Activated T-helper 1 cell treated with anti-CD3 and anti-CD28 coated beads, Interleukin-2, amount 50 U/mL, for 16 hours (primary cell): ENCODE results near the gene KCNH1.

Experiments
- DNase-seq, 2 donors: peaks; one replicate each; pipeline ENCODE4 v3.0.0-alpha.2; 2020; ENCODE audit warnings: low read depth in 1 of 2, low spot score in 1 of 2

Gene KCNH1

DNA sequence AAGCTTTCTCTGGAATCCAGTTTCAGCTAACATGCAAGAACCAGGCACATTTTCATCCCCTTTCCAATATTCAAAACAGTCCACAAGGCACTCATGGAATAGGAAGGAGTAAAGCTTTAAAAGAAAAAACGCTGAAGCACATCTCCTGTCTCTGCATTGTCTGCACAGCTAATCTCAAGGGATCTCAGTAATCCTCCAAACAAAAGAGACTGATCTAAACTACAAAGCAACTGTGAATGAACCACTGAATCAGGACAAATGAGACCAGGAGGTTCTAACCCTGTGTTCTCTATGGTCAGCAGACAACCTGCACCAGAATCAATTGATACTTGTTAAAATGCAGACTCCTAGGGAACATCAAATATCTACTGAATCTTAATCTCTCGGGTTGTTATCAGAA lies 406.2 kb downstream of the KCNH1 start:
- no peak for DNase-seq

DNA sequence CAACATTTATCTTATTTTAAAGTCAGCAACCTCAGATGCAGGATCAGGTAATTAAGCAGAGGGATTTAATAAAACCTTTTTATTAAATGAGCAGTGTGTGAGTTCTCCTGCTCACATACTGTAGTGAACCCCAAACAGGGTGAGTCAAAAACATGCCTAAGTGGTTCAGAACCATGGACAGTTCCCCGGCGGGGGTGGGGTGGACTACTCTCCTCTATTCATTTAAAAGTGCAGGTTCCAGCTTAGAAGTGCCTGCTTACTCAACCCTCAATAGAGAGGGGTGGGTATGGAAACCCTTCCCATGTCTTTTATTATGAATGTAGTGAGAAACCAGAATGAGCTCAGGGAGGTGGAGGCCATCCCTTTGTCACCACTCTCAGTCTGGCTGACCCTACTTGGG lies 407.3 kb downstream of the KCNH1 start:
- no peak for DNase-seq

- DNase-seq, result no peak
Measured at GRCh38 chr1:210724768-210725167, 409.2 kb downstream of the KCNH1 start.

DNA sequence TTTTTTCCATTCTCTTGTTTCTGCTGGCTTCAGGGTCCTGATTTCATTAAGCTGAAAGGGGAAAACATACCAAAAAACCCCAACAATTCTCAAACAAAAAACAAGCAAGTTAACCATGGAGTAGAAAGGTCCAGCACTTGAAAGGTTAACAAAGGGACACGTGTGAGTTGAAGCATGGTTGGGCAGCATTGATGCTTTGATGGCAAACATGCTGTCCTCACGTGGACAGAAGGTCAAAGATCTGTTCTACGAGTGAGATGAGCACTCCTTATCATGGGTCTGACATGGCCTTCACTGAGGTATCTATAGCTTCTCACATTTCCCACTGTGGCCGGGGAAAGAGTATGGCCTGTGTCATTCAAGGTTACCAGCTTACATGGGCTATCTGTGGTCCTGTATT lies 410.3 kb downstream of the KCNH1 start:
- no peak for DNase-seq

DNA sequence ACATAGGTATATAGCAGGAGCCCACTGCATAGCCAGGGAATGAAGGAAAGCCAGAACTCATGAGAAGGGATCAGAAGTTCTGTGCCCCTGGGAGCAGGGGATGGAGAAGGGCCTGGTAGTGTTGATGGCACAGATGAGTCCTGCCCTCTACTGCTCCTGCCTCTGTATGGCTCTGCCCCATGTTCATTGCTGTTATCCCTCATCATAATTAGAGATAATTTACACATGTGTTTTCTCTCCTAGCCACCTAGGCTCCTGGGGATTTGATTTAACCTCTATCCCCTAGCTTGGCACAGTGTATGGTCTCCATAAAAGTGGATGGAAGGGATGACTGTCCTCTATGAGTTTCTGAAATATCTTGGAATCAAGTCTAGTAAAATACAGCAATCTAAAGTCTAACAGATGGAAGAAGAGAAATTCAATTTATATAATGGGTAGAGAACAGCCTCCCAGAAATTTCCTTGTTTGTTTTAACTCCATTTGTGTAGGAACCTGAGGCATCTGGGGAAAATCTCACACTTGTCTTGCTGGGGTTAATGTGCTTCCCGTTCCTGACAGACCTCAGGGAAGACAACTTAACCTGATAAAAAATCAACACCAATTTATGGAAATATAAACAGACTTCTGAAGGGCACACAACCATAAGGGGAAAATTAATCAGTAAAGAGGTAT lies 411.4 kb downstream of the KCNH1 start:
- DNase-seq, result no peak

DNA sequence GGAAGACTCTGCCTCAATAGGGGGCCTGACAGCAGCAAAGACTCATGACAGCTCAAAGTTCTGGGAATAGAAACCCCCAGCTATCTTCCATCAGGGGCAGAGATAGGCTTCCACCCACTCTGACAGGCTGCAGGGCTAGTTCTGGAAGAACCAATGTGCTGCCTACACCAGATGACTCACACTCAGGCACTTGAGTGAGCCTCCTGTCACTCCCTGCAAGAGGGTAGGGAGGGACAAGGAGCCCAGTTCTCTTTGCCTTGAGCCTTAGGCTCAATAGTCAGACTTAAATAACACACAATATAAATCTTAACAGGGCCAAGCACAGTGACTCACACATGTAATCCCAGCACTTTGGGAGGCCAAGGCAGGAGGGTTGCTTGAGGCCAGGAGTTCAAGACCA lies 418.9 kb downstream of the KCNH1 start:
- no peak for DNase-seq

DNA sequence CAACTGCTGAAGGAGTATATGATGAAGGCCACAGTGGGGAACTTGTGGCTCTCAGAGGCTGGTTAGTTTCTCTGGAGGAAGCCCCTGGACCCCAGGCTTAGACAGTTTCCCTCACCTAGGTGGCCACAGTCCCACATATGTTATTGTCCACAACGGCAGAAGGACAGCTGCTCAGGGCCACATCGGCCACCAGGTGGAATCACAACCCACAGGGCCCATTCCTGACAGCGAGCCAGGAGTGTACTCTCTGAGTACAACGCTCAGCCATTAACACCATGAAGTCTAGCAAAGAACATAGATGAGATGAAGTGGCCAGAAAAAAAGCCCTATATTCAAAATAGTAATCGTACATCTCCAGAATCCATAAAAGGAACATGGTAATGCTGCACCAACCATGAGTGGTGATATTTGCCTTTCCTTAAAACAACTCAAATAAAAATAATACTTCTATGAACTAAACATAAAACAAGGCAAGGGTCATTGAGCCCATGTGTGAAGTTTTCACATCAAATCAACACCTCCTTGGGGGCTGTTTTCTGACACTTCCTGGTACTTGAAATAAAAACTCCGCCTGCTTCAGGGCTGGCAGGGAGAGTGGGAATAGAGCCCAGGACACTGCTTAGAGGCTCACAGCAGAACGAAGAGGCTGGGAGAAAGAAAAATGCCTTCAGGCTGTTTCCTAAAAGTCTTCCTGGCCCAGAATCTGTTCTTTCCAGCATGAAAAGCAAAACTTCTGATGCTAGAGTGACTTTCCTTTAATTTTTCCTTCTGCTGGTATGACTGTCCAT lies 421.9 kb downstream of the KCNH1 start:
- DNase-seq, result no peak

- DNase-seq, result no peak
Measured at GRCh38 chr1:210709701-210710100, 424.2 kb downstream of the KCNH1 start.

DNA sequence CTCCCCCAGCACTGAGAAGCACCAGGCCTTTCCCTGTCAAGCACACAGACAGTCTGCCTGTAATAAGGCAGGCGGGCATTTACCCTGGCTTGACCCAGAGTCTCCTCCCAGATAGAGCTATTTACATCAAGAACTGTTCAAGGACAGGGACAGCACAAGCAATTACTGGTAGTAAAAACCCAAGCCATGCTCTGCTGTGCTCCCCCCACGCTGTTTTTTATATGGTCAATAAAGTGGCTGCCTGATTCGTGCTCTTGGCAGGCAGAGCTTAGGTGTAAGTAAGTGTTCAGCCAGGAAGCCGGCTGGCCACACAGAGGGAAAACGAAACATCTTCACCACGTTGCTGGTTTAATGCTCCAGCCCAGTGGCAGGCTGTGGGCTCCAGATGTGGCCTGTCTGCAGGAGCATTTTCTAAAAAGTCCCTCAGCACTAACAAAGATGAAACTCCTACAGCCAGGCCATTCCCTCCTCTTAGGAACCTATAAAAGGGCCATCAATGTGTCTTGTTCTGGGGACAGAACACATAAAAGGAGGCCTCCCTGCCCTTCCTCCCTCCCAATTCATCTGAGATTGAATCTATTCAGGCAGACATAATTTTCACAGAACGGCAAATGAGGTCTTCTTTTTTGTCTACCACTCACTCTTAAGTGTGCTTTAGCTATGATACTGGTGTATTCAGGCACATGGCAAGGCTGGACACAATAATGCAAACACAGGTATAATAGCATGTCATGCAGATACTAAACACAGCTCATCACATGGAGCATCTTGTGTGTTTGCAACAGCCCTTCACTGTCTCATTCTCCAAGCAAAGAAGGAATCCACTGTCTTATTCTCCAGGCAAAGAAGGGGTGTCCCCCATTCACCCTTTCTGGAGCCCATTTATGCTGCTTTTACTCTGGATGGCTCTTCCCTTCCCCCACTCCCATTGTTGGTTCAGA lies 426.4 kb downstream of the KCNH1 start:
- no peak for DNase-seq

- no peak for DNase-seq
Measured at GRCh38 chr1:210706246-210706645, 427.7 kb downstream of the KCNH1 start.

DNA sequence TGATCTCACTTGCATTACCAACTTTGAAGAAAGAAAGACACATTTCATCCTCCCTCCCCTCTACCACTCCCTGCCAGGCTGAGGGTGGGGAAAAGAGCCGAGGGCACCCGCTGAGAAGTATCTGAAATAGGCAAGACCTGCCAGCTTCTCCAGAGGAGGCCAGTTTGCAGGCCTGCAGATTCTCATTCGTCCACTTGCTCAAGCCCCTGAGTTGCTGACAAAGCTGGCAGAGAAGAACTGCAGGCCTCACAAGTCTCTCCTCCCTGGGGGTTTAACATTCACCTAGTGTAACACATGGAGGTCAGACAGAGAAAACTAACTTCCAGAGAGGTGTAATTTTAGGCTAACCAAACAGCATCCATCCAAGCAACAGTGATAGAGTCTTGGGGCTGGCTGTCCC lies 428.9 kb downstream of the KCNH1 start:
- DNase-seq, result no peak

DNA sequence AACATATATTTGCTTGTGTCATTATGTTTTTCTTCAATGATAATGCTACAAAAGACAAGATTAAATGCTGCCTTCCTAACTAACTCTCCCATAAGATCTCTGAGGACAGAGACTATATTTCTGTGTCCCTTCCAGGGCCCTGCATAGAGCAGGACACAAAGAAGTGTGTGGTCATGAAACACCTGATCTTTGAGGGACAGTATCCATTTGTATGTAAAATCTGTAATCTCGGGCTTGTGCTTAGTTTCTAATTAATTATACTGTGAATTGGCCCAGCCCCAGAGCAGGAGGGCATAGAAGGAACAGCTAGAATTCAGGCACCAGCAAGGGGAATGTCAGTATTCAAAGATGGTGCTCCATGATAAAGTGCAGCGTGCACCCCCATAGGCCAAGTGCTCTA lies 430.4 kb downstream of the KCNH1 start:
- no peak for DNase-seq

- no peak for DNase-seq
Measured at GRCh38 chr1:210702506-210702905, 431.4 kb downstream of the KCNH1 start.

DNA sequence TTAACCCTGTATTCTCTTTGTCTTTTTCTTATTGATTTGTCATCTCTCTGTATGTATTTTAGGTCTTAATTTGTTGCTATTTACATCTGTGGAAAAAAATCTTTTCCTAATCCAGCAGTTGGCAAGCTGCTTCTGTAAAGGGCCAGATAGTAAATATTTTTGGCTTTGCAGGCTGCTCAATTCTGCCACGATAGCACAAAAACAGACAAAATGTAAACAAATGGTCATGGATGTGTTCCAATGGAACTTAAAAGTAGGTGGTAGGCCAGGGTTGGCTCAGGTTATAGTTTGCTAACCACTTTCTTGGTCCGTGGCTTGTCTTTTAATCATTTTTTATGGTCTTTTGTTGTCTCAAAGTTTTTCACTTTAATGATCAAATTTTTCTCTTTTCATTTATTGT lies 433.4 kb downstream of the KCNH1 start:
- no peak for DNase-seq

GRCh38 chr1:210700083-210700482 lies 433.9 kb downstream of the KCNH1 start:
- DNase-seq, result no peak

DNA sequence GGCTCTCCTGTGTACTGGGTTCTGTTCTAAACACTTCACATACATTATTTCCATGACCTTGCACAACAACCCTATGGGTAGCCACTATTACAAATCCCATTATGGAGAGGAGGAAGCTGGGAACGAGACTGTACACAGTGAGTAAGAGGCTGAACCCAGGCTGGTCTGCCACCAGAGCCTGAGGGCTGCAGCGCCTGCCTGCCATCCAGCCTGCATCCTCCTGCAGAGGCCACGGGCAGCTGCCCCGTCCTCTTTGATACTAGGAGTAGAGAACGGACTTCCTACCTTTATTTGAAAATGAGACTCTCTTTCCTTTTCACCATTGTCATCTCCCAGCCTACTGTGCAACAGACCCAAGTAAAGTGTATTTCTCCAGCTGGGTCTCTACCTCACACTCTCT lies 435.3 kb downstream of the KCNH1 start:
- no peak for DNase-seq

GRCh38 chr1:210697185-210697584 lies 436.8 kb downstream of the KCNH1 start:
- no peak for DNase-seq

- DNase-seq, result no peak
Measured at GRCh38 chr1:210696709-210697108, 437.2 kb downstream of the KCNH1 start.

DNA sequence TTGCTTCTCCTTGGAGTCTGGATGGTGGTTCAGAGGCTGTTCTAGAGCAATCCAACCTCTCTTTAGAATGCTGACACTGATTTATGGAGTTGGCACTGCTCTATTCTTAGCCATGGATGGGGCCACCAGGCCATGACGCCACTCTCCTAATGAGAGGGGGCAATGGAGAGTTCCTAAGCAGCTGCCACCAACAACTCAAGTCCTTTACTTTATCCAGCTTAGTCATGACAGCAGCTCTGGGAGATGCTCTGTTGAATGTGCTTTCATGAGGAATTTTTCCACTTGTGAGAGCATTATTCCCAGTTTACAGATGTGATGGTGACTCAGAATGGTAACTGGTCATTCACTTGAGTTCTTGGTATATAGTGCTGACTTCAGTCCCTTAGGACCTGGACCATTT lies 438.9 kb downstream of the KCNH1 start:
- DNase-seq, result no peak

- no peak for DNase-seq
Measured at GRCh38 chr1:210692796-210693195, 441.2 kb downstream of the KCNH1 start.

- no peak for DNase-seq
Measured at GRCh38 chr1:210691039-210691610, 442.8 kb downstream of the KCNH1 start.
